ENCODE data around the gene ARHGAP6.

GRCh38 chrX:11089802-11090201, 575.9 kb downstream of the ARHGAP6 start:
- TF ChIP-seq EZH2 (IDR thresholded peaks at IDR 0.05; ENCODE audit: insufficient read depth, poor library complexity, severe bottlenecking) (no peak), EZH2phosphoT487 (IDR thresholded peaks at IDR 0.05; ENCODE audit: insufficient read depth, low read depth) (no peak)

Data from GM23248 (cell line).